Ascending aorta (tissue), 2 donors: ENCODE measurements around the gene TRPM3. TPM values are rescaled to one million over a fixed set of nuclear protein-coding genes. Genes with fewer than 3 reads are reported as not detected.

ENCODE experiments used
- DNase-seq, 2 donors: peaks; one replicate each; pipeline ENCODE4 v3.0.0-alpha.2; 2019; ENCODE audit warnings: low spot score in 2 of 2
- H3K27ac ChIP-seq, 2 donors: fragments of 200-600 bp; sonication (generic); one replicate each; pipeline ENCODE4 v1.5.1; 2016 to 2017; ENCODE audit warnings: mild to moderate bottlenecking in 1 of 2
- H3K27me3 ChIP-seq: fragments of 200-600 bp; sonication (generic); one replicate; pipeline ENCODE4 v1.5.1; 2017
- H3K36me3 ChIP-seq, 2 donors: fragments of 200-600 bp; sonication (generic); one replicate each; pipeline ENCODE4 v1.5.1; 2016
- H3K4me1 ChIP-seq, 2 donors: fragments of 200-600 bp; sonication (generic); one replicate each; pipeline ENCODE4 v1.5.1; 2016 to 2017; ENCODE audit warnings: mild to moderate bottlenecking in 1 of 2
- H3K4me3 ChIP-seq, 2 donors: fragments of 200-600 bp; sonication (generic); one replicate each; pipeline ENCODE4 v1.5.1; 2016 to 2017; ENCODE audit warnings: mild to moderate bottlenecking in 1 of 2
- H3K9me3 ChIP-seq, 2 donors: fragments of 200-600 bp; sonication (generic); one replicate each; pipeline ENCODE4 v1.5.1; 2016
- intact Hi-C: fragments of 100-400 bp; cut with DNase I; formaldehyde crosslinking; loops from one replicate; pipeline ENCODE4 v1.15.1; 2023
- total RNA-seq: library from RNA; depleted of rRNA; stranded (reverse); fragments of >200 nt; gene quantifications from one replicate; pipeline ENCODE4 v1.1.0, GENCODE V29; 2016
- TF ChIP-seq, protein P1 (sequence below), 3 experiments: fragments of 200-600 bp in 2 of 3; fragments of 450-650 bp in 1 of 3; sonication (generic) in 2 of 3; IDR thresholded peaks; one replicate each; pipeline ENCODE4 v1.5.1; 2016 to 2019; ENCODE audit warnings: antibody characterized with exemption in 3 of 3, mild to moderate bottlenecking in 1 of 3, moderate library complexity in 1 of 3

TRPM3 gene
- total RNA-seq, 1 donor from 2014 or later, result 3.3 TPM

DNA sequence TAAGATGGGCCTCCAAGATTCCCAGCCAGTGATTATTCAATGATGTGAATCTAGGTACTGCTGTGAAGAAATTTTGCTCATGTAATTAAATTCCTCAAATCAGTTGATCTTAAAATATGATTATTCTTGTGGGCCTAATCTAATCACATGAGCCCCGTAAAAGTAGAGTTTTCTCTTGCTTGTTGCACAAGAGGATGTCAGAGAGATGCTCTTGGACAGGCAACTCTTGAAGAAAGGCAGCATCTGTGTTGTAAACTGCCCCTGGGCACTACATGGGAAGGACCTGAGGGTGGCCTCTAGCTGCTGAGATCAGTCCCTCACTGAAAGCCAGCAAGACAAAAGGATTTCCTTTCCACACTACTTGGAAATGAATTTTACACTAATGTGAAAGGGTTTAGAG lies 132.9 kb downstream of the TRPM3 start:
- Histone ChIP-seq H3K9me3 (no peaks in the 10 kb centered on the region), H3K27me3 (no peaks in the 10 kb centered on the region), H3K27ac (no peak overlapping the region), H3K36me3 (no peaks in the 10 kb centered on the region), H3K4me1 (no peaks in the 10 kb centered on the region), H3K4me3 (no peak overlapping the region)
- TF ChIP-seq, protein P1, sequence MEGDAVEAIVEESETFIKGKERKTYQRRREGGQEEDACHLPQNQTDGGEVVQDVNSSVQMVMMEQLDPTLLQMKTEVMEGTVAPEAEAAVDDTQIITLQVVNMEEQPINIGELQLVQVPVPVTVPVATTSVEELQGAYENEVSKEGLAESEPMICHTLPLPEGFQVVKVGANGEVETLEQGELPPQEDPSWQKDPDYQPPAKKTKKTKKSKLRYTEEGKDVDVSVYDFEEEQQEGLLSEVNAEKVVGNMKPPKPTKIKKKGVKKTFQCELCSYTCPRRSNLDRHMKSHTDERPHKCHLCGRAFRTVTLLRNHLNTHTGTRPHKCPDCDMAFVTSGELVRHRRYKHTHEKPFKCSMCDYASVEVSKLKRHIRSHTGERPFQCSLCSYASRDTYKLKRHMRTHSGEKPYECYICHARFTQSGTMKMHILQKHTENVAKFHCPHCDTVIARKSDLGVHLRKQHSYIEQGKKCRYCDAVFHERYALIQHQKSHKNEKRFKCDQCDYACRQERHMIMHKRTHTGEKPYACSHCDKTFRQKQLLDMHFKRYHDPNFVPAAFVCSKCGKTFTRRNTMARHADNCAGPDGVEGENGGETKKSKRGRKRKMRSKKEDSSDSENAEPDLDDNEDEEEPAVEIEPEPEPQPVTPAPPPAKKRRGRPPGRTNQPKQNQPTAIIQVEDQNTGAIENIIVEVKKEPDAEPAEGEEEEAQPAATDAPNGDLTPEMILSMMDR (IDR thresholded peaks at IDR 0.05), result no peak
- intact Hi-C loops, result no loop called here
- no peak for DNase-seq

DNA sequence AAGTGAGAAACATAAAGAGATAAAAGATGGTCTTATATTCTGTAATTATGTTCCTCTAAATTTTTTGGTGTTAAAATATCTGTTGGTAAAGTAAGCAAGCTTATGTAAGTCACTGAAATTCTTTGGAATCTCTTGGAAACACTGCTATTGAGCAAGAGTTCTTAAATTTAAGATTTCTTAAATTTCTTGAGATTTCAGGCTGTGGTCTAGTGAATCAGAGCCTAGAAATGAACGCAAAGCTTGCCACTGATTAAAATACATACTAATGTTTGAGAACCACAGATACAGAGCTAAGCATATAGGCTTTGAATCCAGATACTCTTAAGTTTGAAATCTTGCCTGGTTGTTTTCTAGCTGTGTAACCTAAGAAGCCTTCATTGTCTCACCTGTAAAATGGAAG lies 133.4 kb downstream of the TRPM3 start:
- Histone ChIP-seq H3K27ac (no peak overlapping the region), H3K27me3 (no peaks in the 10 kb centered on the region), H3K4me1 (no peaks in the 10 kb centered on the region), H3K9me3 (no peaks in the 10 kb centered on the region), H3K36me3 (no peaks in the 10 kb centered on the region), H3K4me3 (no peak overlapping the region)
- intact Hi-C loops, result no loop called here
- TF ChIP-seq, protein P1 (IDR thresholded peaks at IDR 0.05), result no peak
- DNase-seq, result no peak

DNA sequence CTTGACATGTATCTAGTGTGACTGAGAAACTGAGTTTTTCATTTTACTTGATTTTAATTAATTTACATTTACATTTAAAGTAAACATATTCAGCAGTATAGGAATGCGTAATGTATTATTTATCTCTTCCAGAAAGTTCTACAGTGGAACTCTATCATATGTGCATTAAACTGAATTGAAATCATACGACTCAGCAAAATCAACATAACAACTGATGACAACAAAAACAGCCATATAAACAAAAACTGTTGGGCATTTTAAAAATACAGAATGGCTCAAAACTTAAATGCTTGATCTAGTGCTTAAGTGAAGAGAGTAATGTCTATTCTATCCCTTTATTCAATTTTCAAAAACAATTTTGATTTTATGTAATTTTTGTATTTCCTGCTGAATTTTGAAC lies 134.4 kb downstream of the TRPM3 start:
- no peak for DNase-seq
- Histone ChIP-seq H3K27ac (no peak overlapping the region), H3K4me3 (no peak overlapping the region), H3K9me3 (no peaks in the 10 kb centered on the region), H3K27me3 (no peaks in the 10 kb centered on the region), H3K36me3 (no peaks in the 10 kb centered on the region), H3K4me1 (no peaks in the 10 kb centered on the region)
- intact Hi-C loops, result no loop called here
- TF ChIP-seq, protein P1 (IDR thresholded peaks at IDR 0.05), result no peak

DNA sequence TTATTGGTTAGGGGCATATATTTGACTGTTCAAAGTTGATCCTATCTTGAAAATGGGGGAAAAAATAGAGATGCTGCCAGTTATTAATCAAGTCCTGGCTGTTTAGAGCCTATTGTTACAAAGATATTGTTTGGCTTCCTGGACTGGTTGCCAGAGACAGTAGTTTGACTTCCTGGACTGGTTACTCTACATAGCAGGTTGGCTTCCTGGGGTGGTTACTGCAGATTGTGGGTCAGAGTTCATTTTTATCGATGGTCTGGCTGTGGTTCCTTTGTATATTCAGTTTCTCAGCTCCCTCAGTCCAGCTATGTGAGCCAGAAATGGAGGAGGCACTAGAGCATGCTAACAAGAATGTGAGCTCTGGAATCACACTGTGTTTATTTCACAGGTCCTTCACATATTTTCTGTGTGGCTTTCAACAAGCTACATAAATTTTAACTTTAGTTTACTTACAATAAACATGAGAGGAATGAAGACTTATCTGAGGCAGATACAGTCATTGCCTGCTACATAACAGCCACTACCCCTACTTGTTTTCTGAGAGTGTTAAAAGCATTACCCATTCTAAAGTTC lies 137.6 kb downstream of the TRPM3 start:
- DNase-seq, result no peak
- Histone ChIP-seq H3K4me3 (no peak overlapping the region), H3K27me3 (no peaks in the 10 kb centered on the region), H3K36me3 (no peaks in the 10 kb centered on the region), H3K9me3 (no peaks in the 10 kb centered on the region), H3K4me1 (no peaks in the 10 kb centered on the region), H3K27ac (no peak overlapping the region)
- TF ChIP-seq, protein P1 (IDR thresholded peaks at IDR 0.05), result no peak
- intact Hi-C loops, result no loop called here

DNA sequence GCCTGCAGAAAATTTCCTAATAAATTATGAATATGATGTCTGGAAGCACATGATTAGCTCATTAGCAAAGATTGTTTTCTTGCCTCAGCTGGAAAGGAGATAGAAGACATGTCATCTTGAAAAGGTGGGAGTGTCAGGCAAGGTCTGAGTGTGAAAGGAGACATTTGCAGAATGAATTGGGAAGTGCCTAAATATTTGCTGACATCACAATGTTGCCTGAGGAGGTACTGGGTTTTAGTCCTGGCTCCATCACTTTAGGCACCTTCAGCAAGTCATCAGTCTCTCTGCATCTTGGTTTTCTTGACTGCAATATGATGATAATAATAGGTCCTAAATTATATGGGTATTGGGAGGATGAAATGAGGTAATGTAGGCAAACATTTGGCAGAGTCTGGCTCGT lies 140.1 kb downstream of the TRPM3 start:
- Histone ChIP-seq H3K4me3 (no peak overlapping the region), H3K27ac (no peak overlapping the region), H3K9me3 (no peaks in the 10 kb centered on the region), H3K27me3 (no peaks in the 10 kb centered on the region), H3K36me3 (no peaks in the 10 kb centered on the region), H3K4me1 (no peaks in the 10 kb centered on the region)
- intact Hi-C loops, result no loop called here
- TF ChIP-seq, protein P1 (IDR thresholded peaks at IDR 0.05), result no peak
- DNase-seq, result no peak

DNA sequence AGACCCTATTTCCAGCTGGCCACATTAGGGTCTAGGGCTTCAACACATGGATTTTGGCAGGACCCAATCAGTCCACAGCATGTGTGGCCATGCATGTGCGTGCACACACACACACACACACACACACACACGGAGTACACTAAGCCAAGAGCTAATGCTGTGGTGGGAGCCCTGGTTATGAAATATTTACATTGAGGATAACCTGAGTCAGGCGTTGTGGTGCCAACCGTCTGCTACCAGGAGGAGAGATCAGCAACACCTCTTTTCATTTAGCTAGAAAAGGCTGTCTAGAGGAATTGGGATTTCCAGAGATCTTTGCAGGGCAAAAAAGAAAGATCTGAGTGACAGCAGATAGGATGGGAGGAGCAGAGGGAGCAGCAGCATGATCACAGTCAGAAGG lies 141.5 kb downstream of the TRPM3 start:
- no peak overlapping the region for H3K4me3 ChIP-seq
- TF ChIP-seq, protein P1 (IDR thresholded peaks at IDR 0.05), result no peak
- no peak overlapping the region for H3K27ac ChIP-seq
- no peaks in the 10 kb centered on the region for H3K4me1 ChIP-seq
- H3K27me3 ChIP-seq, result no peaks in the 10 kb centered on the region
- no peak for DNase-seq
- no peaks in the 10 kb centered on the region for H3K9me3 ChIP-seq
- H3K36me3 ChIP-seq, result no peaks in the 10 kb centered on the region
- intact Hi-C loops, result no loop called here
